ENCODE results near the gene TATDN3.

- TF ChIP-seq, protein P1, sequence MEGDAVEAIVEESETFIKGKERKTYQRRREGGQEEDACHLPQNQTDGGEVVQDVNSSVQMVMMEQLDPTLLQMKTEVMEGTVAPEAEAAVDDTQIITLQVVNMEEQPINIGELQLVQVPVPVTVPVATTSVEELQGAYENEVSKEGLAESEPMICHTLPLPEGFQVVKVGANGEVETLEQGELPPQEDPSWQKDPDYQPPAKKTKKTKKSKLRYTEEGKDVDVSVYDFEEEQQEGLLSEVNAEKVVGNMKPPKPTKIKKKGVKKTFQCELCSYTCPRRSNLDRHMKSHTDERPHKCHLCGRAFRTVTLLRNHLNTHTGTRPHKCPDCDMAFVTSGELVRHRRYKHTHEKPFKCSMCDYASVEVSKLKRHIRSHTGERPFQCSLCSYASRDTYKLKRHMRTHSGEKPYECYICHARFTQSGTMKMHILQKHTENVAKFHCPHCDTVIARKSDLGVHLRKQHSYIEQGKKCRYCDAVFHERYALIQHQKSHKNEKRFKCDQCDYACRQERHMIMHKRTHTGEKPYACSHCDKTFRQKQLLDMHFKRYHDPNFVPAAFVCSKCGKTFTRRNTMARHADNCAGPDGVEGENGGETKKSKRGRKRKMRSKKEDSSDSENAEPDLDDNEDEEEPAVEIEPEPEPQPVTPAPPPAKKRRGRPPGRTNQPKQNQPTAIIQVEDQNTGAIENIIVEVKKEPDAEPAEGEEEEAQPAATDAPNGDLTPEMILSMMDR (conservative IDR thresholded peaks at IDR 0.05; ENCODE audit: low read length): no peak
- TF ChIP-seq EZH2phosphoT487 (IDR thresholded peaks at IDR 0.05; ENCODE audit: borderline replicate concordance): no peak
Observed at GRCh38 chr1:212853658-212854057, 62.0 kb downstream of the TATDN3 start.
